GM19025 (cell line): Measurements from ENCODE around the gene NPBWR2.

Experiments used
- ATAC-seq: cut with Tn5 transposase; IDR thresholded peaks from one replicate; pipeline ENCODE4 v1.9.1; 2021; ENCODE audit warnings: mild to moderate bottlenecking, low read depth, moderate library complexity; ENCODE audit not compliant: unreplicated experiment

Gene NPBWR2, protein sequence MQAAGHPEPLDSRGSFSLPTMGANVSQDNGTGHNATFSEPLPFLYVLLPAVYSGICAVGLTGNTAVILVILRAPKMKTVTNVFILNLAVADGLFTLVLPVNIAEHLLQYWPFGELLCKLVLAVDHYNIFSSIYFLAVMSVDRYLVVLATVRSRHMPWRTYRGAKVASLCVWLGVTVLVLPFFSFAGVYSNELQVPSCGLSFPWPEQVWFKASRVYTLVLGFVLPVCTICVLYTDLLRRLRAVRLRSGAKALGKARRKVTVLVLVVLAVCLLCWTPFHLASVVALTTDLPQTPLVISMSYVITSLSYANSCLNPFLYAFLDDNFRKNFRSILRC

DNA sequence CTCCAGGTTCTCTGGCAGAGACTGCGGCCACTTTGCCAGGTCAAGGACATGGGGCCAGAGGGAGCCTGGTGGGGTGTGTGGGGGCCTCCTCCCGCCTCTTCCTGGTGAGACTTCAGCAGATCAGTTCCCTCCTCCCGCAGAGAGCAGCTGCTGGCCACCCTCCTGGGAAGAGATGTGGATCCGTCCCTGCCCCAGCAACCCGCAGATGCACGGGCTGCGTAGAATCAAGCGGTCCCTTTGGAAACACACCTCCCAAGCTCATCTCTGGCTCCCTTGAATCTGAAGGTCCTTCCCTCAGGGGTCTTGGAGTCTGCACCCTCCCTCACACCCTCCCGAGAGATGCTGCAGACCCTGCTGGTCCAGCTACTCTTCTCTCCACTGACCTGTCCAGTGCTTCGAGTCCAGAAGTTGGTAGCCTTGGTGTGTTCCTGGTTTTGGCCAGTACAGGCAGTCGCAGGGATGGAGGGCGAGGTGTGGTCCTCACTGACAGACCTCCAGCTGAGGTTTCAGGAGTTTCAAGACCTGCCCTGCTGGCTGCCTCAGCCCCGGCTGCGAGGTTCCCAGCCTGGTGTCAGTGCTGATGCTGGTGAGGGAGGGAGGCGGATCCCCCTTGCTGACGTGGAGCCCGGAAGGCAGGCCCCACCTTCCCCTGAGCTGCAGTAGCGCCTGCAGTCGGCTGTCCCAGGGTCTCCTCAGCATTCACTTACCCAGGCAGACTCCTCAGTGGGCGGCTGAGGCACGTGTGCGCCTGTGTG is at the start of gene NPBWR2:
TSS of gene NPBWR2 (minus strand) at position 585 of the 755 bp plus-strand sequence. CDS start 734 bp downstream, outside the sequence.
- ATAC-seq: no peak

DNA sequence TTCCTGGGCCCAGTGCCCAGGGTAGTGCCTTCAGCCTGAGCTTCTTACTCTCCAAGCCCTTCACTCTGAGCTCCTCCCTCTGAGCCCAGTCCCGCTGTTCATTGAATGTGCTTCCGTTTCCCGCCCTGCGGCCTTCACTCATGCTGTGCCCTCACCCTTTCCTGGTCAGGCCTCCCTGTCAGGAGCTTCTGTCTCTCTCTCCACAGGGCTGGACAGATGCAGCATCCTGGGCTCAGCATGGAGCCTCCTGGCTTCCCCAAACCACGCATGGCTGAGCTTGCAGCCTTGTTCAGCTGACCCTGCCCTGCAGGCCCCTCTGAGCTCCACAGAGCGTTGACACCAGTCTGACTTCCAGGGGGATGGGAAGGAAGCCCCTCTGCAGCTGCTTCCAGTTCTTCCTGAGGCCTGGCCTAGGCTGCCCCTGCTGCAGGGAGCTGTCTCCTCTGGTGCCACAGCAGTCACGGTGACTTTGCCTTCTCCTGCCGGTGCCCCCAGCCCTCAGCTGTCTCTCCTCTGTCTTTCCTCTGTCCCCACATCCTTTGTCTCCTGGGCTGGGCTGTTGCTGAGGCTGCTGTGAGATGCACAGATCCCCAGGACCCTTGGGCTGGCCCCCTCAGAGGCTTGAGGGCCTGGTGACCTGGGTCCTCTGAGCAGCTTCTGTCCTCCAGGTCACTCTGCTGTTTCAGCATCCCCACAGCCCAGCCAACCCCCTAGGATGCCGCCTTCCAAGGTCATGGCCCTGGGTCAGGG is 48.9 kb upstream of the NPBWR2 start:
- ATAC-seq: no peak

DNA sequence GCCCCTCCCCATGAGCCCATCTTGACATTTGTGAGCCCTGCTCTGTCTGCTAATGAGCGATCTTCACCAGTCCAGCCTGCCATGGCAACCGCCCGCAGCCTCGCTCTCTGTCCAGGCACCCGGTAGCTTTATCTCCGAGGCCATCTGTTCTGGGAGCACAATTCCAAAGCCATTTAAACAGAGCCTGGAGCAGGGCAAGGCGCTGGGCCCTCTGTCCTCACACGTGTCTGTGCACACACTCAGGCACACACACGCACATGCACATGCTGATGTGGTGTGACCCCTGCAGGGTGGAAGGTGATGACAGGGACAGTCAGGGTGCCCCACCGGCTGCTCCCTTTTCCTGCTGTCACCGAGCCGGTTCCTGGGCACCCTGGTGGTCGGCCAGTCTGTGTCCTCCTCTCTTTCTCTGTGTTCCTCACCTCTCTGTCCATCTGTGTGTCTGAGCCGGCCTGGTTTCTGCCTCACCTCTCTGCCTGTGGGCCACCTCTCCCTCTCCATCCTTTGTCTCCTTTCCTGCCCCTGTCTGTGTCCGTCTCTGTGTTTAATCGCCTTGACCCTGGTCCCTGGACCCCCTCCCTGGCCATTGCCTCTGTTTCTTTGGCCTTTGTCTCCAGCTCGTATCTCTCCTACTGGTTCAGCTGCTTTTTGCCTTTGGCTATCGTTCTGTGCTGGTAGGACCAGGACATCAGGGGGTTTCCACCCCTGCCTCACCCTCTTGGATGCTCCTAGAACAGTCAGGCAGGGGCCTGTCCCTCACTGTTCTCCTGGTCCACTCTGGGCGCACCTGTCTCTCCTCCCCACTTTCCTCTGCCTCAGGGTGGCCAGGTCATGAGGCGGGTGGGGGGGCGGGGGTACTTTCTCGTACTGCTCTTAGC is 48.1 kb upstream of the NPBWR2 start:
- no peak for ATAC-seq

DNA sequence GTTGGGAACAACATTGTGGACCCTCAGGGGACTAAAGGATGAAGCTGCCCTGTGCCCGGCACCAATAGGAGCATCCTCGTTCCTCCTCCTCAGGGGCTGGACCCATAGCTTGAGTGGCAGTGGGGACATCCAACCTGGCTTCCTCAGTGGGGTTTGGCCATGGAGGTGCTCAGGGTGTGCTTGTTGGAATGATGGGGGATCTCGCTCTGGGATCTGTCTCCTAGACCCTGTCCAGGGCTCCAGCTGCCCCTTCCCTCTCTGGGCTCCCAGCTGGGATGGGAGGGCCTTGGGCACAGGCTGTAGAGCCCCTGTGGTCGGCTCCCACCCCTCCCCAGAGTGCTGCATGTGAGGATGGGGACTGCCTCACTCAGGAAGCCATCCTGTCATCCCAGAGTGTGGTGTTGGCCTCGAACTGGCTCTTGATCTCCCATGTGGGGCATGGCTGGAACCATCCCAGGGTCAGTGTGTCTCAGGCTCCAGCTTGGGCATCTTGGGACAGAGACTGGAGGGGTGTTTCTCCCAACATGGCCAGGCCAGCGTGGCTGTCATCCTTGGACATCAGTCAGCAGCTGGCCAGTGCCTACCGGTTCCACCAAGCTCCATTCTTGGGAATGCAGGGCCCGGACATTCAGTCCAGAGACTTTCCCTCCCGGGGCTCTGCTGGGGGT is 47.4 kb upstream of the NPBWR2 start:
- ATAC-seq: no peak

DNA sequence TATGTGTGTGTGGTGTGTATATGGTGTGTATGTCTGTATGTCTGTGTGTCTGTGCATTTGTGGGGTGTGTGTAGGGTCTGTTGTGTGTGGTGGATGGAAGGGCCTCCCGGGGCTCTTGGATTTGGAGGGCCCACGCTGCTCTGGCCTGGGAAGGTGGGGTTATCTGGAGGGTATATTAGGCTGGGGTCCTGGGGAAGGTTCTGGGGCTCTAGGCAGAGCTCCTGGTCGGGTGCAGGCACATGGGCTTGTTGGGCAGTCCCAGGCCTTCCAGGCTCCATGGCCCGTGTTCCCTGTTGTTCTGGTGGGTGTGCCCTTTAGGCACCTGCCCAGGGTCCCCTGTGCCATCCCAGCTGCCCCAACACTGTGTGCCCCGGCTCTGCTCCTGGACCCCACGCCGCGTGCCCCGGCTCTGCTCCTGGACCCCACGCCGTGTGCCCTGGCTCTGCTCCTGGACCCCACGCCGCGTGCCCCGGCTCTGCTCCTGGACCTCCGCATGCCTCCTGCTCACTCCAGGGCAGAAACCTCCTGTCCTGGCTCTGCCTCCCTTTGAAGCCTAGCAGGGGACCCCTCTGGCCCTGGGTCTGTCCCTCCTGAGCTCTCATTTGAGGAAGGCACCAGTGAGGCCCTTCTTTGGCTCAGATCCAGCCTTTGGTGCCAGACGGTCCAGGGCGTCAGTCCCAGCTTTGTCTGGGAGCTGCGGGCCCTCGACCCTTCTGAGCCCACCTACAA is 46.7 kb upstream of the NPBWR2 start:
- no peak for ATAC-seq

DNA sequence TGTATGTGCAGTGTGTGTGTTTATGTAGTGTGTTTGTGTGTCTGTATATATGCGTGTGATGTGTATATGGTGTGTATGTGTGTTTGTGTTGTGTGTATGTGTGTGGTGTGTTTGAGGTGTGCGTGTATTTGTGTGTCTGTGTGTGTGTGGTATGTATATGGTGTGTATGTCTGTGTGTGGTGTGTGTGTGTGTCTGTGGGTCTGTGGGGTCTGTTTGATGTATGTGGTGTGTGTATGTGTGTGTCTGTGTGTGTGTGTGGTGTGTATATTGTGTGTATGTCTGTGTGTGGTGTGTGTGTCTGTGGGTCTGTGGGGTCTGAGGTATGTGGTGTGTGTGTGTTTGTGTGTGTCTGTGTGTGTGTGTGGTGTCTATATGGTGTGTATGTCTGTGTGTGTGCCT is 46.0 kb upstream of the NPBWR2 start:
- no peak for ATAC-seq

DNA sequence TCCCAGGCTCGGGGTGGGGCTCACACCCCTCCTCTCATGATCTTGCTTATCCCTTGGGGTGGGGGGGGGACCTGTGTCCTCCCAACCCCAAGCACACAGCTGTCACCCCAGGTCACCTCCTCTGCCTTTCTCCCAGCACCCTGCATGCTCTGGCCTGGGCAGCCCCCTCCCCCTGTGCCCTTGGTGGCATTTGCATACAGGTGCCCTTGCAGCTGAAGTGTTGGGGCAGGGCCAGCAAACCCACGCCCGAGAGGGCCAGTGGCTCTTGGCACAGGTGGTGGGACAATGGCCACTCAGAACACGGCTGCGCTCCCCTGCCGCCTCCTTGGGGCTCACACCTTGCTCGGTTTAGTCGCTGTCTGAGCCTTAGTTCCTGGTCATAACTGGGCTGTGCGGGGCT is 45.5 kb upstream of the NPBWR2 start:
- no peak for ATAC-seq

DNA sequence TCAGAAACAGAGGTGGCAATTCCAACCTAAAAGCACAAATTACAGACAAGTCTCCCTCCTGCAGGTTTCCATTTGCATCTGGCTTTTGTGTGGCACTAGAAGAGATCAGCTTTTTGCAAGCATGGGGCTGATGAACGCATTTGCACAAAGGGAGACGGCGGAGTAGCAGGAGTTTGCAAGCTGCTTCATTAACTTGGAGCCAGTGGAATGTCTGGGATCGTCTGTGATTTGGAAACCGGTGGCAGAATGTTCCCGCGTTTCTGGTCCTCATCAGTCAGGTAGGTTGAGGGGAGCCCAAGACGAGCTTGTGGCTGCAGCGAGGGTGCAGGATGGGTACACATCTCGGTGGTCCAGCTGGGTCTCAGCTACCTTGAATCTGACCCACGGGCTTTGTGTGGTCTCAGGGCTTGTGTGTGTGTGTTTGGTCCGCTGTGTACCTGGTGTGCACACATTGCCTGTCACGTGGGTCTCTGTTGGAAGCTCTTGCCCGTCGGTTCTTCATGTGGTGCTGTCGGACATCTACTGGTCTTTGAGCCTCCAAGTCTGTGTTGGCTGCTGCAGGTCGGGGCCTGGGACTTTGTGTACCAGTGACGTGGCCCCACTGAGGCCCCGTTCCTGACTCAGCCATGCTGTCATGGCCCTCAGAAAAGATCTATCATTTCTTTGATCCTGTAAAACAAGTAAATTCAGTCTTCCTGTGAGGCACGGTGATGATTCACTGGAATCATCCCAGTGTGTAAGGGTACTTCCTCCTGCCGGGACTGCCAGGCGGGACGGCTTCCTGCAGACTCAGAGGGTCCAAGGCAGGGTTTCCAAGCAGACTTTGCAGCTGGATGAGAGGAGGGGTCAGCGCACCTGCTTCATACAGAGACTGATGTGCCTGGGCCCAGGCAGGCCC is 44.5 kb upstream of the NPBWR2 start:
- no peak for ATAC-seq

DNA sequence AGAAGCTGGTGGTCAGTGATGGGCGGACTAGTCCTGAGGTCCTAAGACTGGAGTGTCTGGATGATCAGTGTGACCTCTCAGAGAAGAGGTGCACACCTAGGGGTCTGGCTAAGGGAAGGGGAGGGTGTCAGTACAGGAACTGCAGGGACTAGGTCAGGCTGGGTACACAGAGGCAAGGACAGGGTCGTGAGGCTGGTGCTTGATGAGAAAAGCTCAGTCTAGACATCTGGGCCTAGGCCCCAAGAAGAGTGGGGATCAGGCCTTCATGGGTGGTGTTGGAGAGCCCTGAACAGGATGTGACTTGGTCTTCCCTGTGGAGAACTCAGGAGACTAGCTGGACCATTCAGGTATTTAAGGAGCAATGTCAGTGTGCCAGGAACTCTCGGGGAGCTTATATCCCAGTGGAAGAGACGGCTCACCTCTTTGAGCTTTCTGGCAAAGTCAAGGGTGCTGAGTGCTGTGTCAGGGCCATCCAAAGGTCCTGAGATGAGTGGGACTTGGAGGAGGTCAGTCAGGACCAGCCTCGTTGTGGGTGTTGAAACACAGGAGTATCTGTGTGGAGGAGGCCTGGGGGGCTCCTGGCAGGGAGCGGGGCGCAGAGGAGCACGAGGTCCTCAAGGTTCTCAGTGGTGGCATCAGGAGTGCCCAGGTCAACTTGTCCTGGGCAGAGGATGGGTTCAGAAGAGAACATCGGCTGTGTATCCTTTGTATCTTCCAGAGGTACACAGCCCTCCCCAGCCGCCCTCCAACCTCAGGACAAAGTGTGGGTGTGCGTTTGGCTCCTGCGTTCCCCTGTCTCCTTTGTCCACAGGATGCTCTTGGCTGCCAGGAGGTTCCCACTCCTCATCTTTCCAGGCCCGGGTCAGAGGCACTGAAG is 43.6 kb upstream of the NPBWR2 start:
- ATAC-seq: no peak

DNA sequence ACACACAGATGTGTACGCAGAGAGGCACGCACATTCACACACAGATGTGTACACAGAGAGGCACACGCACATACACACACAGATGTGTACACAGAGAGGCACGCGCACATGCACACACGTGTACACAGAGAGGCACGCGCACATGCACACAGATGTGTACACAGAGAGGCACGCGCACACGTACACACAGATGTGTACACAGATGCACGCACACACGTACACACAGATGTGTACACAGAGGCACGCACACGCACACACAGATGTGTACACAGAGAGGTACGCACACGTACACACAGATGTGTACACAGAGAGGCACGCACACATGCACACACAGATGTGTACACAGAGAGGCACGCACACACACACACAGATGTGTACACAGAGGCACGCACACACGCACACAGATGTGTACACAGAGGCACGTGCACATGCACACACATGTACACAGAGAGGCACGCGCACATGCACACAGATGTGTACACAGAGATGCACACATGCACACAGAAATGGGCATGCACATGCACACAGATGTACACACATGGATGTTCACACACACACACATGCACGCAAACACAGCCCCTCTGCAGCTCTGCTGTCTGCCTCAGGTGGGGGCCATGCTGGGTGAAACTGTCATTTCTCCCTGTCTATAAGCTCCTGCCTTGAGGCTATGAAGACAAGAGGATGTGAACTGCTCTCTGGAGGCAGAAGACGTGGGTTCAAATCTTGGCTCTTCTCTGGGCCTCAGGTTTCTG is 42.6 kb upstream of the NPBWR2 start:
- ATAC-seq: no peak

DNA sequence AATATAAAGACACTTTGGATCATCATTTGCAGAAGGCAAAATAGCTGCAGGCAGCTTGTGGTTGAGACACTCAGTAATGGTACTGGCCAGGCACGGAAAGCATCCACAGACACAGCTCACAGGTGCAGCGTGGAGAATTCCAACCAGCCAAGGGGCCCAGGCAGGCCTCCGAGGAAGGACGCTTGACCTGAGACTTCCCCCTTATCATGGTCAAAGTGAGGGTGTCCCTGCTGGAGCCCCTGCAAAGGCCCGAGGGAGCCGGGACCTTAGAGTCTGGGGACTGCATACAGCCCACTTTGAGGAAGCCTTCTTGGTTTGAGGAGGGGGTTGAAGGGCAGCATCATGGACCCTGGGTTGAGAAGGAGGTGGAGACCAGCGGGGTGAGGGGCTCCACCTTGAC is 41.8 kb upstream of the NPBWR2 start:
- no peak for ATAC-seq

DNA sequence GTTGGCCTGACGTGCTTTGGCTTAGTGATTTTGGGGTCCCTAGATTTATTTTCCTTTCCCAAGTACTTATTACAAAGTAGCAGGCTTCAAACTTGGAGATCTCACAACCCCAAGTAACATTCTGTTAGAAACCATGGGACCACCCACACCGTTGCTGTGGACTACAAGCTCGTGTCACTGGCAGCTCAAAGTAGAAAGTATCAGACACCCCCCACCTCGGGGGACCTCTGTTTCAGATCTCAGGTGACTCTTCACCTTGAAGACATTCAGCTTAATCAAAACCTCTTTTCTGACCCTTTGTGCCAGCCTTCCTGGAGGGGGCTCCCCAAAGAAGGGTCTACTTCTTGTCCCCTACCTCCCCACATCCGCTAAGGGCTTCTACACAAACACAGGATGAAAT is 41.2 kb upstream of the NPBWR2 start:
- no peak for ATAC-seq

DNA sequence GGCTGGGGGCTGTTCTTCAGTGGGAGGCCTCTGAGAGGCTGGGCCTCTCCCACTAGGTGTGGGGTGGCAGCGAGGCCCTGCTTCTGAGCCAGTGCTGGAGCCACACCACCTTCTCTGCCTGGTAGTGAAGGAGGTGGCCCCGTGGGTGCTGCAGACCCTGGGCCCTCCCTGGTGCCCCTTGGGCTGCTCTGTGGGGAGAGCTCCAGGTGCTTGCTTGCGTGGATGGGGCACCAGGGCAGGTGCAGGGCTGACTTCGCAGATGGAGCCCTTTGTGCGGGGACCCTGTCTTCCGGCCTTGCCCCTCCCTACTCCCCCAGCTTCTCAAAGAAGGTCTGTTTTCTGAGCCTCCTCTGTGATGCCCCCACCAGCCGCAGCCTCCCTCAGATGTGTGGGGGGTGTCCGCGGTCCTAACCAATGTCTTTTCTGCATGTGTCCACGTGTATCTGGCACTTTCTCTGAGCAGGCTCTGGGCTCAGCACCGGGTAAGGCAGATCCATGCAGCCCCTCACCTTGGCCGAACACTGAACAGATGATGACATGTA is 39.6 kb upstream of the NPBWR2 start:
- ATAC-seq: no peak

DNA sequence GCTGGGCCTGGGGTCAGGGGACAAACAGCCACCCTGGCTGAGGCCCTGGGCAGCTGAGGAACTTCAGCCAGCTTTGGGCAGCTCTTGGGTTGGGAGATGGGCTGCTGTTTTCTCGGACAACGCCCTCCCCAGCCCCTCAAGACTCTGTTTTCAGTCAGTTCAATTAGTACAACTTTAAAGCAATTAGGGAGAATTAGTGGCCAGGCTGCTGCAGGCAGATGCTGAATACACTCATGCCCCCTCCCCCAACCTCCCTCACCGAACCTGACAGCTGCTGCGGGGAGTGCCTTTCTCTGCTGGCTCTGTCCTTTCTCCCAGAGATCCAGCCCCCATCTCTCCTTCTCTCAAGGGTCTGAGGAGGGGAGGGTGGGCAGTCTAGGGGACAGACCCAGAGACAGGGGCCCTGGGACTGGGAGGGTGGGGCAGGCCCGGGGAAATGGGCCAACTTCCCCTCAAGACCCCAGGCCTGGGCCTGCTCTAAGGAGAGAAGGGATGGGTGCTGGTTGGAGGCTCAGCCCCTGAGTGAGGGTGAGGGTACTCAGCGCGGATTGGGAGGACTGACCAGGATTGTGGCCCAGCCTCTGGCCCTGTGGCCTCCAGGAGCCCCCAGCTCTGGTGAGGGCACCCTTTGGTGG is 39.1 kb upstream of the NPBWR2 start:
- ATAC-seq: no peak

DNA sequence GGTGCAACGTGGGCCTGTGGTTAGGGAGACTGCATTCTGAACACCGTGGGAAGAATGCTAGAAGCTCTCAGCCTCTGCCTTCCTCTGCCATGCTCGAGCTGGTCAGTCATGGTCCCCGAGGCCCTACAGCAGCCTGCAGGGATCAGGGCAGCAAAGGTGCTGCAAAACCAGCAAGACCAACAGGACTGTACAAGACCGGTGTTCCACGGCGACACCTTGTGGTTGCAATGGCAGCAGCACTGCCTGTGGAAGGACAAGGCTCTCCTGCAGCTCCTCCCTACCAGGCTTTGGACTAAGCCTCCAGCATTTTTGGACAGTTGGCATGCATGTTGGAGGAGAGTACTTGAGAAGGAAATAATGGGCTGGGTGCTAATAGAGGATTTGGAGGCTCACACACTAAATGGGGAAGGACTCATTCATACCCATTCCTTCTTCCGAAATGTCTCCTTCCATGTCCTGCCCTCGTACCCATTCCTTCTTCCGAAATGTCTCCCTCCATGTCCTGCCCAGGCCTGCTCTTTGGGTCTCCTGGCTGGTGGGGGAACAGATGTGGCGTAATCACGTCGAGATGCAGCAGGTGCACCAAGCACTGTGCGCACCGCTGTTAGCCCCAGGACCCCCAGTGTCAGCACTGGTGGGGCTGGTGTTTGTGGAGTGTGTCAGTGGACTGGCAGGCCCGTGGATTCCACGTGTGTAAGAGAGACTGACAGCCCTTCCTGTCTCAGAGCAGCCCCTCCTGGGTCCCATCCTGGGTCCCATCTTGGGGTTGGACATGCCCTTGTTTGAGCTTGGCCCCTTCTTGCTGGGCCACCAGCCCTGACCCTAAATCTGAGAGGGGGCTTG is 38.3 kb upstream of the NPBWR2 start:
- ATAC-seq: no peak
